HG02840 (cell line): ENCODE results near the gene MAPK10.
"Not testable (repeated sequence)": the region's sequence is repeated elsewhere in the genome, so short reads cannot be mapped to it uniquely, and the experiment has no call there.

Experiments
- ATAC-seq: cut with Tn5 transposase; IDR thresholded peaks from one replicate; pipeline ENCODE4 v1.9.1; 2021; ENCODE audit warnings: mild to moderate bottlenecking, moderate library complexity, moderate number of reproducible peaks; ENCODE audit not compliant: unreplicated experiment, low FRiP score

MAPK10 gene

DNA sequence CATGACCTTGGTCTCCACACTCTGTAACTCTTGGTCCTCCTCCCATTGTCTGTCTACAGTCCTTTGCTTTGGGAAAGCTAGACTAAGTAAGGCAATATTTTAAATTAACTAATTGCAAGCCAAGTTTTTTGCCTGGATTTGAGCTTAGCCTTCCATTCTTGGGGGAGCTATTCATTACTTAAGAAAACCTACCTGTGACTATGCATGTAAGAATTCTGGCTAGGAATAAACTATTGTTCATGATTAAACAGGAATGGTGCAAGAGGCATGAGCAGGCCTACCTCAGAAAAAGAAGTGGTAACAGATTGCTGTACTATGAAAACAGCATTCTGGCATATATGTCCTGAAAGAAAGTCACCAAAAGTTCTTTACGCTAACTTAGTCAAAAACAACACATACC, 309.4 kb downstream of the MAPK10 start:
- no peak for ATAC-seq

DNA sequence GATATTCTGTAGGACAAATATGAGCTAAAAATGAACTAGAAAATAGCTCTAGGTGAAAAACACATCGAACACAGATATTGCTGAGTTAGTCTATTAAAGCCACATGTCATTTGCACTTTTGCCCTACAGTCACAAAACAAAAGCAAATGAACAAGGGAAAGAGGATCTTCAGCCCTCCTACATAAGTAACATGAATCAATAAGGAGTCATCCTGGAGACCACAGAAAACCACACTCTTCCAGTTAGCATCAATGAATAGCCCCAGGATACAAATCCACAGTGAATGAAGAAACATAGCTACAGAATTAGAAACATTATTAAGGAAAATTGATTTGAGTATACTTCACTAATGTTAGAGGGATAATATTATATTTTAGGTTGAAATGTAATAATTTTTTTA, 311.4 kb downstream of the MAPK10 start:
- no peak for ATAC-seq

DNA sequence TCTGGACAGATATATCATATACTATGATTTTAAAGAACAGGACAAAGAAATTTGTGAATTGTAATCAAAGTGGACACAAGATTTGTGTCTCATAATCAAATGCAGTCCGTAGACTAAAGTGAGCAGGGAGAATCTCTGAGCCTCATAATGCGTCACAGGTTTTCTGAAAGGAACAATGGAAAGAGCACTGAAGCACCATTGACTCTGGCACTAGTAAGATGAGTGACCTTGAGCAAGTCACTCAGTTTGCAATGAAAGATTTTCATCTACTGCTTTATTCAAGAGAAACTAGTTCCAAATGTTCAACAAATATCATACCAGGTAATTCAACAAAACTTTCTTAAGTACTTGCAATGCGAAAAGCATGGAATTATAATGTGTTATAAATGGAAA, 315.3 kb downstream of the MAPK10 start:
- no peak for ATAC-seq

DNA sequence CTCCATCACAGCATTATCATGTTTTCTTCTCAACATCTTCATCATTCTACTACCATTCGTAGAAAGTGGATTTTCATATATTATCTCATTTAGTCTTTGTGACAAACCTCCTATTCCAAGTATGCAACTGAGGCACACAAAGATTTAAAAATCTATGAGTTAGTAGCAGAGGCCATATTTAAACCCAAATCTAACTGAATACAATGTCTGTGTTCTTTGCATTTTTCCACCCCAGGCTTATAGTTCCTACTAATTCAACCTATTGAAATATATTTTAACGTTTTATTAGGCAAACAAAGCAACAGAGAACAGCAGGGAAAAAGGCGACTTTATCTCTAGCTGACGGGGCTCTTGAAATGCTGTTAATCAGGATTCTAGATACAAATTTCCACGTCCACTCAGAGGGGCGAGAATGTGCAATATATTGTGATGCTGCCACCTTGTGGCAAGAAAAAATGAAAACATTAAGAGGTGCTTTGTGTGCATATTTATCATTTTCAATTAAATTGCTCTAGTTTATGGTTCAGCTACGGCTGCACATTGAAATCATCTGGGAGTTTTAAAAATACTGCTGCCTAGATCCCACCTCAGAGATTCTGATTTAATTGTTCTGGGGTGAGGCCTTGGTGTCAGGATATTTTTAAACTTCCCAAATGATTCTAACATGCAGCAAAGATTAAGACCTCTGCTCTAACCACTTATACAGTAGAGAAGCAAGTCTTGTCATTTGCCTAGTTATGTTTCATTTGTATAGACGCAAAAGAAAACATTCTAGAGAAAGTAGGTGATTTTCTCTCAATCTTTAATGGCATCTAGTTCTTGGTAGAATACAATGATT, 315.9 kb downstream of the MAPK10 start:
- no peak for ATAC-seq

DNA sequence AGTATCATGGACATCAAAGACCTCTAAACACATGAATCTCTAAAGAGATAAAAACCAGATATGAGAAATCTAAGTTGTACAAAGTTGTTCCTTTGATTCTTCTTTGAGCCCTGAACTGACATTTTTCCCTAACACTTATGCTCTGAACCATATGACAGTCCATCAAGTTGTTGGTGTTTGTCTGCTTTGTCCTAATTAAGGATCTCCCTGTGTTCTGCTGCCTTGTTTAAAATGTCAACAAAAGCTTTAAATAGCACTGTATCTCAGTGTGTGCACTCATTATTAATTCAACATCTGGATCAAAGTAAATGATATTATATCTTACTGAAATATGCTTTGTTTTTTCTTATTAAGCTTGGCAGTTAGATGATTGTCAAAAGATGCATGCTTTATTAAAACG, 321.8 kb downstream of the MAPK10 start:
- ATAC-seq = no peak

DNA sequence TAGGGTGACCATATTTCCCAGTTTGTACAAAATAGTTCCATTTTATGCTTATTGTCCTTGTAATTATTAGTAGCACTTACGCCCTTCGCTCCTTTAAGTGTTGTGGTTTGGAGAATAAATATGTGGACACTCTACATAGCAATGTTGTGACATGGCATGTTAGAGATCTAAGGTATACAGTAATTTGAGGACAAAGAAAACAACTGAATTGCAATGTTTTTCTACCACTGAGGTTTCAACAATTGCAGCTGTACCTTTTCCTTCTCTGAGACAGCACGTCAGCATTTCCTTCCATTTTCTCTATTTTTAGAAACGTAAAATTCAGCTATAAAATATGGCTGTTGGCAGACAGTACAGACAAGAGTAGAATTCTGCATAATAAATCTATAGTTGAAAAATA, 323.1 kb downstream of the MAPK10 start:
- ATAC-seq = no peak

DNA sequence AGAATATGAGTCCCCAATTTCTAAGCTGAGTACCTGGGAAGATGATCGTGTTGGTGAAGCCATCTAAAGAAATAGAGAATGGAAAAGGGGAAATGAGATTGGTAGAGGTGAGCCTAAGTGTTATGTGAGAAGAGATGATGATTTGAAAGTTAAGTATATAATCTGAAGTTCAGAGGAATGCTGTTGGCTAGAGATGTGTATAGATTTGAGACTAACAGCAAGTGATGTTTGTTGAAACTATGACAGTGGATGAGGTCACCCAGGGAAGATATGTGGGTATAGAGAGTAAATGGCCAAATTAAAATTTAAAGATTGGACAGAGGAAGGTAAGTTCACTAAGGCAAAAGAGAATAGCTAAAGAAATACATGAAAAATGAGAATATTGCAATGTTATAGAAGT, 324.2 kb downstream of the MAPK10 start:
- no peak for ATAC-seq

DNA sequence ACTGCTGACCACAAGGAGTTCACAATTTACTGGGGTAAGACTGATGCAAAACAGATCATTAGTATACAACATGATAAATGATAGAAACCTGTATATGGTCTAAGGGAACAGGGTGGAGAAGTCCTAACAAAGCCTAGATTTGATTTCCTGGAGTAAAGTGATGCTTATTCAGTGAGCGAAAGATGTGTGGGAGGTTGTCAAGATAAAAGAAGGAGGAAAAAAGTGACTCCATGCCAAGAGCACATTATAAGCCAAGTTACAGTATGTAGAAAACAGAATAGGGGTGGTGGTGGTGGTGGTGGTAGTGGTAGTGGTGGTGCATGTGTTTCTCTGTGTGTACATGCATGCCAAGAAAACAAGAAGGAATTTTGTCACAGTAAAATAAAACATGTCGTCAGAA, 325.2 kb downstream of the MAPK10 start:
- ATAC-seq = no peak

DNA sequence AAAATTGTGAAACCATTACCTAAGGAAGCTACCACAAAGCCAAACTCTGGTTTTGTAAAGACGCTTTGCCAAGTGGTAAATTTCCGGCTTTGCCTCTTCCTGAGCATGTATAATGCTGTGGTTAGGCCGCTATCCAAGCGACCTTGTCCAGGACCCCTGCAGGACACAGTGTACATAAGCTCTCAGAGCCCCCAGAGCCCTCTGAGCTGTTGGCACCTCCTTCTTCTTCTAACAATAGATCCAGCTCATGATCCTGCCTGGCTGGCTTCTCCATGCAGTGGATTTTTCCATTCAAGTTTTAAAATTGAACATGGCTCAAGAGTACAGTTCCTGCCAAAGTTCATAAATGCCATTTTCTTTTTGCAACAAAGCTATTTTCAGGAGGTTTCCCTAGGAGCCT, 326.7 kb downstream of the MAPK10 start:
- no peak for ATAC-seq

DNA sequence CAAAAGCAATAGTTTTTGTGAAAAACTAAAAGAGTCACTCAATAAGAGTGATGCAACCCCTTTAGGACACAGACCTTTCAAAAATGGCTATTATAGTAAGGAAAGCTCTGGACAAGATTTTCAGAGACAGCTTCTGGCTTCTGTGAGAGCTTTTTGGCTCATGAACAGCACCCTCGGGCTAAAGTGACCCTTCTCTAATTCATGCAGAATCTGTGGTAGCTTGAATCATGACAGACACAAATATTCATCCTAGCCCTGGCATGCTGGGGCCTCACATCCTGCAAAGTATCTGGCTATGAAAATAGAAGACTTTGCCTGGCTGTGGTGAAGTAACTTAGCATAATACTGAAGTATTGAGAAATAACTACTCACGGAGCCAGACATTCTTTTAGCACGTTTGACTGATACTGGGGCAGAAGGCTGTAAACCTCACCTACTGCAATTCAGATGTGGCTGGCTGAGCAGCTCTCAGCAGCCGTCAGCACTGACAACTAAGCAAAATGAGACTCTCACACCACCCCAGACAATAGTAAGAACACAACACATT, 327.3 kb downstream of the MAPK10 start:
- ATAC-seq = no peak

DNA sequence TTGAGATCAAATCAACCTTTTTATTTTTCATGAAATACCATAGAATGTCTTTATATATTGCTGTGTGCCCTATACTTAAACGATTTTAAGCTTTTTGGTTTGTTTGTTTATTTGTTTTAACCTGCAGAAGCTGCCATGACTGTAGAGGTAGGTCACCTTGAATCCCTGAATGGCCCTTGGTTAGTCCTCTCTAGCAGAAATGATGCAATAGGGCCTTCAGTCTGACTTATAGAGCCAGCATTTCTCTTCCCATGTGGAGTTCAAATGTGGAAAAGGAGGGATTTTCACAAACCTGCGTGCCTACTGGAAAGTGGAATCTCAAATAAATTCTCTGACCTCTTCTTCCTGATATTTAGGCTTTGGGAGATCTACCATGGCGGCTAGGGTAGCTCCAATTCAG, 327.9 kb downstream of the MAPK10 start:
- ATAC-seq = no peak

DNA sequence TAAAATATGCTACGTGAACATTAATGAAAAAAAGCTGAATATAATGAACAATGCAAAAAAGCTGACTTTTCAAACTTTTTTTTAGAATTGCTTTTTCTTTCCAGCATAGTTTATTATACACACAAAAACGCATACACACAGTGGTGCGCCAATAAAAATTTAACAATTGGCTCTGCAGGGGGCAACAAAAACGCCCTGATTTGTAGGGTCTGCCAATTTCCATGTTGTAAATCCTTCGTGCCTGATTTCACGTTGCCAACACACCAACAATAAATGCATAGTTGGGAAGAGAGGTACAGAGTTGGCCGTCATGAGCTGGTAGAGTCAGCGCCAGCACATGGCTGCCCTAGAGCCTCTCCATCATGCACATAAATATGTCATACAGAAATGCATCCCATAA, 333.1 kb downstream of the MAPK10 start:
- ATAC-seq = no peak

DNA sequence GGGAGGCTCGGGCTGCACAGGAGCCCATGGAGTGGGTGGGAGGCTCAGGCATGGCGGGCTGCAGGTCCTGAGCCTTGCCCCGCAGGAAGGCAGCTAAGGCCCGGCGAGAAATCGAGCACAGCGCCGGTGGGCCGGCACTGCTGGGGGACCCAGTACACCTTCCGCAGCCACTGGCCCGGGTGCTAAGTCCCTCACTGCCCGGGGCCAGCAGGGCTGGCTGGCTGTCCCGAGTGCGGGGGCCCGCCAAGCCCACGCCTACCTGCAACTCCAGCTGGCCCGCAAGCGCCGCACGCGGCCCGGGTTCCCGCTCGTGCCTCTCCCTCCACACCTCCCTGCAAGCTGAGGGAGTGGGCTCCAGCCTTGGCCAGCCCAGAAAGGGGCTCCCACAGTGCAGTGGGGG, 338.2 kb downstream of the MAPK10 start:
- not testable (repeated sequence) for ATAC-seq

DNA sequence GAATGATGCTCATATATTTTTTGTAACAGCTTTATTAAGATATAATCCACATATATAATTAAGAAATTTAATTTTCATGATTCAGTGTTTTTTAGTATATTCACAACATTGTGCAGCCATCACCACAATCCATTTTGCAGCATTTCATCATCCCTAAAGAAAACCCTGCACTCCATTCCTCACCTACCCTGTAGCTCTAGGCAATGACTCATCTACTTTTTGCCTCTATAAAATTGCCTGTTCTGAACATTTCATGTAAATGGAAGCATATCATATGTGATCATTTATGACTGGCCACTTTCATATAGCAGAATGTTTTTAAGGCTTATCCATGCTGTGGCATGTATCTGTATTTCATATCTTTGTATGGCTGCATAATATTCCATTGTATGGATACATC, 339.9 kb downstream of the MAPK10 start:
- no peak for ATAC-seq

DNA sequence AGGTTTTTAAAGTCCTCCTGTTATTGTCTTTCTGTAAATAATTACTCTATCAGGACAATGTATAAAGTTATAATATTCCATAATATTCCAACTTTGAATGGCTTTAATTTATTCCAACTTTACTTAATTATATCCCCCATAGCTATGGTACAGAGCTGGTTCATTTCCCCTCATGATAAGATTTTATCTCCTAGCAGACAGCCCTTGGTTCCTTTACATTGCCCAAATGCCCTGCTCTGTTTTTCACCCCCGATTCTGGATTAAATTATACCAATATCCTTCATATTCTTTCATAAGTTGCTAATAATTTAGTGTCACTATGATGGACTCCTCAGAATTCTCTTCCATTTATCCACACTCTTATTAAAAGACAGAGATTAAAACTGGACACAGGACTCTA, 340.5 kb downstream of the MAPK10 start:
- no peak for ATAC-seq

DNA sequence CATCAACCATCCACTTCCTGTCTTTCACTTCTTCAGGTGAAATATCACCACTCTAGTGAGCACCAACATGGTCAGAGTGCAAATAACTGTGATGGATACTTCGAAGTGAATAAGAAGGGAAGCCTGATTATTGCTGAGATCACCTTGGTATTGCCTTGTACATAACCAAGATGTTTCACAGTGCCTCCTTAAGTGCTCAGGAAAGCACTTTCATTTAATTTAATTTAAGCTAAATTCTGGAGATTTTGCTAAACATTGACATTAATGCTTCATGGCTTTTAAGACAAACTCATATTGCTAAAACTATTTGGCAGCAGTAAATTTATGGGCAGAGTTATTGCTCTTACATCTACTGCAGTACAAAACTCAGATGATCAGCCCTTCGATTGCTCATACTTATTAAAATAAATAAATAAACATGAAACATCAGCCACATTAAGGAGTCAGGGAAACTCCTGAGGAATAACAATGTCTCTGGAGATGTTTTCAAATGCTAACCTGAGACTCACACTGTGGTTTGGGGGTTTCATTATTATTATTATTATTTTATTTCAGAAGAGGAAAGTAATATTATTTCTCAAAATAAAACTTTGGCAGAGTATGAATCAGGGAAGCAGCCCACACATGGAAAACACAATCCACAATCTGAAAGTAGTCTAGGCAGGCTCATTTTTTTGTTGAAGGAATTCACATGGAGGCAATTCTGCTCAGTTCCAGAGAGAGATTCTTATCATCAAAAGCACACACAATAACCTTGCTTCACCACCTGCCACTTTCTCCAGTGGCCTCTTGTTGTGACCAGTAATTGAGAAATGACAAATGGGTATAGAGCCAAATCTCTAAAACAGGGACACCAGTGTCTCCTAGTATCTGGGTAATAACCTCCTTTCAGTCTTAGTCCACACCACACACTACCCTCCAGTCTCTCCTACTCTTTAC, 344.2 kb downstream of the MAPK10 start:
- no peak for ATAC-seq

DNA sequence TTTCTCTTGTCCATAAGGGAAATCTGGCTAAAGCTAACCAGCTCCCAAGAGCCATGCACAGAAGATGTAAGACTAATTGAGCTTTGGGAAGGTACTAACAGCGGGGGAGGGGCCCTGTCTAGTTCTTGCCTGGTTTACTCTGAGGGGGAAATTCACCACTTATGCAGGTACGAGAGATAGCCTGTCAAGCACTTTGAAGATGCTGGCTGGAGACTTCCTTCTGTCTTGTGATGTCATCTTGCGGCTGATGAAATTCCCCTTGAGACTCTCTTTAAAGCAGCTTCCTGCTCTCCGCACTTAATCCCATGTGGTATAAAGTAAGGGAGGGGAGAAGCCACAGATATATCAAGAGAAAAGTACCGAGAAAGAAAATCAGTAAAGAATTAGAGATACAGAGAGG, 345.3 kb downstream of the MAPK10 start:
- ATAC-seq = peak; percentile 82

DNA sequence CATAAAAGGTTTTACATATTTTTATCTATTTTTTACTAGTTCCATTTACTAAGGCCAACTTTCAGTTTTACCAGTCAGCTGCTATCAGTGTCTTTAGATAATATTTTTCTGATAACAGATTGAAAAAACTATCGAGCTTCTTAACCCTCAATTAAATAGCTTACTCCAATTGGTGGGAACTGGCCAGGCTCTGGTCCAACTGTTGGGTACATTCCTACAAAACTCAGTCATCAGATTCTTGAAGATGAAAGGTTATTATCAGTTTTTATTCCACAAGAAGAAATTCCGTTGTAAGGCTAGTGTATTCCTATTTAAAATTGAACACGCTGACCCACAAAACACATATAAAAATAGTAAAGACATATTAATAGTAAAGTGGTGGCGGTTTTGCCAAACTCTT, 346.2 kb downstream of the MAPK10 start:
- ATAC-seq = no peak

DNA sequence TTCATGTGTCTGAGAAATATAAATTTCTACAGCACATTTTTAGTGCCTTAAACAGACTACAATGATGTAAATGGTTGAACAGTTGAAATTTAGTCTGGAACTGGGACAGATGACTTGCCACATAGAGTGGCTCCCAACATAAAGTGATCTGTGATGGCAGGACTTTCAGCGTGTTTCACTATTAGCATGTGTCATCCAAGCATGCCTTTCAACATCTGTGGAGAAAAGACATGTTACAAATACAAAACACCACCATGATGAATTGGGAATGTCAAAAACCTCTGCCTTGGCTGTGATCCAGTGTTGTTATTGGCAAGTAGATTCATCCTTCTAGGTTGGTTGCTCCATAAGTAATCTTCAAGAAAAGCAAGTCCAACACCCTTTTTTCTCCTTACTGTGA, 348.7 kb downstream of the MAPK10 start:
- ATAC-seq = no peak

DNA sequence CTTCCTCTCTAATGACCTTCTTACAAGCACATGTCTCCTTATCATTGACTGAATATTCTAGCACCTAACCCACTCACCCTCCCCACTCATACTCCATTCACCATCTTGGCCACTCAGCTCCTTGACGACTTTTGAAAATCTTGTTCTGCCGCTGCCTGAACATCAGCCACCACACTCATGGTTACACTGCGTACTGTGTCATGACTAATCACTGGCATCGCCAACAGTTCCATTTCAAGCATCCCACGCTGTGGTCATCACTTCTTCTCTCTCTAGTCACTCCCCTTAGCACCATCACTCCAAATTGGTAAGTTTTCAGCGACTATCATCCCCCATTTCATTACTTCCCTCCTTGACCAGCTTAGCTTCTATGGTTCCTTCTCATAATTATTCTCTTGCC, 352.8 kb downstream of the MAPK10 start:
- no peak for ATAC-seq

DNA sequence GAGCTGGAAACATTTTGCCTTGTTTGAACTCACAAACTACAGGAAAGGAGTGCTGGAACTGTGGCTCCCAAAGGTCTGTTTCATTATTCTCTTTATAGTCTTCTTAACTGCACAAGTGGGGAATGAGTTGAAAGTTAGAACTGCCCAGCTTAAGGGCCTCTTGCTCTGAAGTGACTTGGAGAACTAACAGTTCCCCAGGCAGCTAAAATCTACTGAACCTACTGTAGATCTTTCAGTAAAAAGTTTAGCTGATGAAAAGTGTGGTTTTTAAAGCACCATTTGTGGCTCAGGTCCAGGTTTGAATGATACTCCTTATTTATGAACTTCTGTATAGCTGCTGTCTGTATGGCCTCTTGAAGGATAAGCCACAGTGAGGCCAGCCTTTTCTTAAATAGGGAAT, 353.8 kb downstream of the MAPK10 start:
- ATAC-seq = no peak
